ENCODE measurements around the gene PAWR. TPM values are rescaled to one million over a fixed set of nuclear protein-coding genes. Genes with fewer than 3 reads are reported as not detected.
"Not testable (repeated sequence)": the region's sequence is repeated elsewhere in the genome, so short reads cannot be mapped to it uniquely, and the experiment has no call there.

PAWR gene
- total RNA-seq, 1 experiment from 2014 or later: 106 TPM

DNA sequence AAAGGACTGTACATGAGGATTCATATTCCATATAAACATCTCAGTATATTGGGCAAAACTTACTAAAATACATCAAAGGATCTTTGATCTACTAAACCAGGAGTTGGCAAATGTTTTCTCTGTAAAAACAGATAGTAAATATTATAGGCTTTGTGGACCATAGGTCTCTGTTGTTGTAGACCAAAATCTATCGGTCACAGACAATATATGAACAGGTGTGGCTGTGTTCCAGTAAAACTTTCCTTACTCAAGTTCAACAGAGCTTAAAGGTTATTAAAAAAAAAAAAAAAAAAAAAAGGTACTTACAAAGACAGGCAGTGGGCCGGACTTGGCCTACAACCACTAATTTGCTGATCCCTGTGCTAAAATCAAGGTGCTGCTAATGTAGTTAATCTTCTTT lies 40.3 kb downstream of the PAWR start (continued):
- TF ChIP-seq ZBTB33 (IDR thresholded peaks at IDR 0.05; ENCODE audit: extremely low read depth, insufficient replicate concordance, low read length) (no peak), ZNF274 (IDR thresholded peaks at IDR 0.05; ENCODE audit: low read depth, low read length) (no peak), SP1 (IDR thresholded peaks at IDR 0.05; ENCODE audit: low read depth) (no peak), JUND (IDR thresholded peaks at IDR 0.05) (no peak), CEBPB (IDR thresholded peaks at IDR 0.05; ENCODE audit: low read depth) (no peak), POLR2AphosphoS5 (IDR thresholded peaks at IDR 0.05; ENCODE audit: low read depth, low read length) (no peak), YY1 (IDR thresholded peaks at IDR 0.05; ENCODE audit: extremely low read depth, insufficient replicate concordance, low read depth, low read length) (no peak), EGR1 (IDR thresholded peaks at IDR 0.05; ENCODE audit: low read depth) (no peak), TCF7L2 (IDR thresholded peaks at IDR 0.05; ENCODE audit: borderline replicate concordance, extremely low read depth, insufficient read depth, insufficient read length) (no peak)

DNA sequence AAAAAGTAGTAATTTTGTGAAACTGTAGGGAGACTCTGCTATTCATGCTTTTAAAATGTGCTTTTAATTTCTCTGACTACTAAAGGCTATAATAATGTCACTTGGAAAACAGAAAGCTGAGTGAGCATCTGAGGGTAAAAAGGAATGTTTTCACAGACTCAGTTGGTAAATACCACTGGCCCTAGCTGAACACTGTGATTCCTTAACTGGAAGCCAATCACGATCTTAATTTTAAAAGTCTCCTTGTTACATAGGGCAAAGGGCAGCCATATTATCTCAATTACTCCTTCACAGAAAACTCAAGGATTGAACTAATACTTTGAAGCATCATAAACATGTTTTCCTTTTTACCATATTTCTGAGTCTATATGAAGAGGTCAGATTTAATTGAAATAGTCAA lies 41.9 kb downstream of the PAWR start:
- DNase-seq (ENCODE audit: low read depth, low spot score): no peak
- Histone ChIP-seq H4K20me1 (ENCODE audit: insufficient read depth) (no peaks in the 10 kb centered on the region), H3K4me3 (replicated peaks in 1 of 2; ENCODE audit: low read depth in 1 of 2, low read length in 2 of 2) (no peak overlapping the region), H3K36me3 (ENCODE audit: control insufficient read depth in 1 of 2, insufficient read depth in 2 of 2, low read length in 2 of 2) (no peaks in the 10 kb centered on the region), H3K4me1 (ENCODE audit: control insufficient read depth in 1 of 2, insufficient read depth in 2 of 2, low read length in 2 of 2) (peaks cover 0 to 12% of the 10 kb centered on the region in 2 experiments; a peak in 1 of 4 replicates), H3K79me2 (ENCODE audit: insufficient read depth, low read length) (peaks cover 79% of the 10 kb centered on the region), H3K27ac (ENCODE audit: low read depth, low read length) (no peak overlapping the region), H3K27me3 (ENCODE audit: insufficient read depth, low read length) (no peaks in the 10 kb centered on the region), H3K9me3 (ENCODE audit: control insufficient read depth in 1 of 2, insufficient read depth in 1 of 2, low read depth in 1 of 2, low read length in 2 of 2) (no peaks in the 10 kb centered on the region), H3K4me2 (ENCODE audit: low read length) (no peak overlapping the region), H3K9me2 (ENCODE audit: insufficient read depth) (no peaks in the 10 kb centered on the region), H3K9ac (ENCODE audit: low read length) (no peak overlapping the region), H2AFZ (ENCODE audit: low read depth, low read length, poor library complexity, severe bottlenecking) (no peak overlapping the region)
- intact Hi-C loops (cut with micrococcal nuclease): no loop called here
- POLR2A ChIA-PET: no interaction called here
- BruUV-seq (replicated peaks): no TSS peak
- CTCF ChIA-PET: no interaction called here
- no peak for ATAC-seq
- TF ChIP-seq SP1 (IDR thresholded peaks at IDR 0.05; ENCODE audit: low read depth): no peak
- TF ChIP-seq EZH2 (IDR thresholded peaks at IDR 0.05): no peak
- no peak for TF ChIP-seq ZBTB33 (IDR thresholded peaks at IDR 0.05; ENCODE audit: extremely low read depth, insufficient replicate concordance, low read length)
- no peak for TF ChIP-seq TCF7L2 (IDR thresholded peaks at IDR 0.05; ENCODE audit: borderline replicate concordance, extremely low read depth, insufficient read depth, insufficient read length)
- no peak for TF ChIP-seq POLR2A (IDR thresholded peaks at IDR 0.05; ENCODE audit: borderline replicate concordance, extremely low read depth, insufficient read depth, insufficient read length)
- TF ChIP-seq POLR2AphosphoS5 (IDR thresholded peaks at IDR 0.05; ENCODE audit: low read depth, low read length): no peak
- TF ChIP-seq RAD21 (IDR thresholded peaks at IDR 0.05; ENCODE audit: low read depth): no peak
- no peak for TF ChIP-seq CEBPB (IDR thresholded peaks at IDR 0.05; ENCODE audit: low read depth)
- no peak for TF ChIP-seq ELF1 (IDR thresholded peaks at IDR 0.05; ENCODE audit: borderline replicate concordance, low read depth)
- RAD21 ChIA-PET (ENCODE audit: low non-redundant PET in 1 of 2, low total read pairs in 2 of 2, uncharacterized antibody in 2 of 2, unreplicated experiment in 2 of 2): no interaction called here

GRCh38 chr12:79646843-79647242 lies 43.9 kb downstream of the PAWR start:
- H3K79me2 ChIP-seq (ENCODE audit: insufficient read depth, low read length): peaks cover 86% of the 10 kb centered on the region
- H4K20me1 ChIP-seq (ENCODE audit: insufficient read depth); H3K27me3 ChIP-seq (ENCODE audit: insufficient read depth, low read length); POLR2A ChIA-PET; RAD21 ChIA-PET (ENCODE audit: low non-redundant PET in 1 of 2, low total read pairs in 2 of 2, uncharacterized antibody in 2 of 2, unreplicated experiment in 2 of 2); H3K36me3 ChIP-seq (ENCODE audit: control insufficient read depth in 1 of 2, insufficient read depth in 2 of 2, low read length in 2 of 2); H3K4me2 ChIP-seq (ENCODE audit: low read length); H3K27ac ChIP-seq (ENCODE audit: low read depth, low read length); H2AFZ ChIP-seq (ENCODE audit: low read depth, low read length, poor library complexity, severe bottlenecking); H3K9ac ChIP-seq (ENCODE audit: low read length); BruUV-seq (replicated peaks); ATAC-seq; H3K9me2 ChIP-seq (ENCODE audit: insufficient read depth); intact Hi-C loops (cut with micrococcal nuclease); DNase-seq (ENCODE audit: low read depth, low spot score); CTCF ChIA-PET; H3K4me3 ChIP-seq (replicated peaks in 1 of 2; ENCODE audit: low read depth in 1 of 2, low read length in 2 of 2); H3K9me3 ChIP-seq (ENCODE audit: control insufficient read depth in 1 of 2, insufficient read depth in 1 of 2, low read depth in 1 of 2, low read length in 2 of 2): not testable (repeated sequence)
- peaks cover 0 to 12% of the 10 kb centered on the region in 2 experiments; a peak in 1 of 4 replicates for H3K4me1 ChIP-seq (ENCODE audit: control insufficient read depth in 1 of 2, insufficient read depth in 2 of 2, low read length in 2 of 2)
